D721Med (cell line): ENCODE data around the gene TIAM2.

Experiments used
- DNase-seq: peaks from one replicate; pipeline ENCODE4 v3.0.0; 2011; ENCODE audit warnings: low spot score; ENCODE audit not compliant: insufficient read length
- FAIRE-seq: peaks from 2 replicates; lab custom pipeline; 2011; peaks lifted over from hg19 to GRCh38; lab: Jason Lieb, UNC
- TF ChIP-seq, protein P1 (sequence below): IDR thresholded peaks from 2 replicates; pipeline ENCODE4 v1.5.1; 2012; ENCODE audit warnings: mild to moderate bottlenecking, control low read depth; ENCODE audit not compliant: insufficient read depth; ENCODE audit errors: missing control alignments

Gene TIAM2

DNA sequence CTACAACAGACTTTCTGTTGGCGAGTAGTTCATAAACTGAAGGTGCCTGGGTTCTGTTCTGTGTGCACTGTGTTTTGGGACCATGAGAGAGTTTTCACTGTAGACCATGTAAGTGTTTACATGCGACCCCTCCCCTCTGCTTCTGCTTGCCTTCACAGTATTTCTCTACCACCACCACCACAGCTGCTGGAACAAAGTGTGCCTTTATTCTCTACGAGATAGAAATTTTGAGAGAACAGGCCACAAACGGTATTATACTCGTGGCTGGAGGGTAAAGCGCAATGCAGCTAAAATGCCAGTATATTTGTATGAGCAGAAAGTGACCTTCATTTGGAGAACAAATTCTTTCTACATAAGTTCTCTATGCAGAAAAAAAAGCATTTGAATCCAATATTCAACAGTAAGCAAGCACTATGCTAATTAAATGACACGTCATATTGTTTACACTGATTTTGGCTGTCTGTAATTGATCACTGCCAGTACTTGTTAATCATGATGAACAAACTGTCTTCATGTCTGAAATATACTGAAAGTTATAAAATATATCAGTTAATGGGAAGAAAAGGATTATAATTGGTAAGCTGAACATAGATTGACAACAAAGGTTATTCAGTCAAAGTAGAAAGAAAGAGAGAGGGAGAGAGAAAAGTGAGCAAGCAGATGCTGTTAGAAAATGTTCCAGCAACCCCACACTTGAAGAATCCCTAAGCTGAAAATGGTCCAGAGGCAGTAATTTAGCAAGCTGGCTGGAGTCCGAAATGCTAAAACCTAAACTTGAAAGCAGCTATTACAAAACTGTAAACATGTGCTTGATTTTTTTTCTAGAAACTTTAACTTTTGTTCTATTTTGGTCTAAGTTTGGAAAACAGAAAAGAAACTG is 277.5 kb downstream of the TIAM2 start:
- DNase-seq, result no peak
- TF ChIP-seq, protein P1, sequence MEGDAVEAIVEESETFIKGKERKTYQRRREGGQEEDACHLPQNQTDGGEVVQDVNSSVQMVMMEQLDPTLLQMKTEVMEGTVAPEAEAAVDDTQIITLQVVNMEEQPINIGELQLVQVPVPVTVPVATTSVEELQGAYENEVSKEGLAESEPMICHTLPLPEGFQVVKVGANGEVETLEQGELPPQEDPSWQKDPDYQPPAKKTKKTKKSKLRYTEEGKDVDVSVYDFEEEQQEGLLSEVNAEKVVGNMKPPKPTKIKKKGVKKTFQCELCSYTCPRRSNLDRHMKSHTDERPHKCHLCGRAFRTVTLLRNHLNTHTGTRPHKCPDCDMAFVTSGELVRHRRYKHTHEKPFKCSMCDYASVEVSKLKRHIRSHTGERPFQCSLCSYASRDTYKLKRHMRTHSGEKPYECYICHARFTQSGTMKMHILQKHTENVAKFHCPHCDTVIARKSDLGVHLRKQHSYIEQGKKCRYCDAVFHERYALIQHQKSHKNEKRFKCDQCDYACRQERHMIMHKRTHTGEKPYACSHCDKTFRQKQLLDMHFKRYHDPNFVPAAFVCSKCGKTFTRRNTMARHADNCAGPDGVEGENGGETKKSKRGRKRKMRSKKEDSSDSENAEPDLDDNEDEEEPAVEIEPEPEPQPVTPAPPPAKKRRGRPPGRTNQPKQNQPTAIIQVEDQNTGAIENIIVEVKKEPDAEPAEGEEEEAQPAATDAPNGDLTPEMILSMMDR, result no peak
- peak; percentile 90 for FAIRE-seq

DNA sequence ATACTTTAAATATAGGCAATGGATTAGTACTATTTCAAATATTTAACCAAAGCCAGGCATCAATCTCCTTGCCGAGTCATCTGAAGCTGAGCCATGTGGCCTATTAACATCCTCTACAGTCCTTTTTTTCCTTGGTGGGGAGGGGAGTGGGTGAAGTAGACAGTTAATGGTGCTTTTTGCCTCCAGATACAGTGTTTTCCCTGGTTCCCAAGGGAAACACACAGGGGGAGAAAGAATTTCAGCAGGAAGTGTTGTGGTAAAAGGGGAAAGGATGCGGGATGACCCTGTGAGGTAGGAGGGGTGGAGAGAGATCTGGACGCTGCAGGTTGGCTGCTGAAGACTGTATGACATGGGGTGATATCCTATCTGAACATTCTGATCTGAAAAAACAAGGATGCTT is 278.3 kb downstream of the TIAM2 start:
- FAIRE-seq (peak; percentile 16), DNase-seq (no peak)
- TF ChIP-seq, protein P1, result no peak

DNA sequence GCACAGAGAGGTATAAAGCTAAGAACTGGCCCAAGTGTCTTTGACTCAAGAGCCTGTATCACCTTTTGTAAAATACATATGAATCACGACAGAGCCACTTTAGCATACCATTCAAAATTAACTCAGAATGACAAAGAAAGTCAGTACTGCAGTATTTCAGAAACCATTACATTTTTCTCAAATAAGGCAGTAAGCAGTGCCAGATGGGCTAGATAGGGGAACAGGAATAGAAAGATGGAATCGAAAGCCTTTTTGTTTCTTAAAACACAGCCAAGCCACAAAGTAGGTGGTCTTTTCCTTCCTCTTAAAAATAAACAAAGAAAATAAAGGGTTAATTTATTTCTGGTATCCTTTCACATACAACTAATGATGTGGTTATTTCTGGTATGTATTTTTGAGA is 279.0 kb downstream of the TIAM2 start:
- TF ChIP-seq, protein P1, result no peak
- DNase-seq, result no peak
- FAIRE-seq, result no peak

DNA sequence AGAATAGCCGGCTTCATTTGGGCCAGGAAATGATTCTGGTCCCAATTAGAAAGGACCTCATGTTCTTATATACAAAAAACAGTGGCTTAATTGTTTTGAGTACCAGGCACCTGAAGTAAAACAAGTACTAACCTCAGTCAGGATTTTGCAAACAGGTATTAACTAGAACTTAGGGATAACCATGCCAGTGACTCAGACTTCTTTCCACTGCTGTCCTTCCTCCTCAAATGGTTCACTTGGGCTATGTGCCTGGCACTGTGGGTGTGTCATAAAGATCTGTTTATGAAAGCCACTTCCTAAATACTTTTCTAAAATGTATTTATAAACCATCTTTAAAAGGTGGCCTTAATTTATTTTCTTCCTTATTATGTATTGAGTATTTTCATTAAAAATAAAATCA is 279.4 kb downstream of the TIAM2 start:
- FAIRE-seq (no peak), DNase-seq (no peak)
- TF ChIP-seq, protein P1, result no peak

DNA sequence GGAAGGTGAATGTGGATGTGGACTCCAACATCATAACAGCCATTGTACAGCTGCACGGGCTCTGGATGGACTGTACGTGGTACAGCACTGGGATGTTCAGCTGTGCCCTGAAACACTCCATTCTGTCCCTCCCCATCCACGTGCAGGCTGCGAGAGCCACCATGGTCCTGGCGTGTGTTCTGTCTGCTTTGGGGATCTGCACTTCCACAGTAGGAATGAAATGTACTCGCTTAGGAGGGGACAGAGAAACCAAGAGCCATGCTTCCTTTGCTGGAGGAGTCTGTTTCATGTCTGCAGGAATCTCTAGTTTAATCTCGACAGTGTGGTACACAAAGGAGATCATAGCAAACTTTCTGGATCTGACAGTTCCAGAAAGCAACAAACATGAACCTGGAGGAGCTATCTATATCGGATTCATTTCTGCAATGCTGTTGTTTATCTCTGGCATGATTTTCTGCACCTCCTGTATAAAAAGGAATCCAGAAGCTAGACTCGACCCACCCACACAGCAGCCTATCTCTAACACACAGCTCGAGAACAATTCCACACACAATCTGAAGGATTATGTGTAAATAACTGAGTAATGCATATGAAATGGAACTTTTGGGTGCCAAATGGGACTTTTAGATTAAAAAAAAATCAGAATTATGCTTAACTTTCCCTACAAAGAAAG is 280.8 kb downstream of the TIAM2 start:
- DNase-seq (no peak), FAIRE-seq (no peak)
- TF ChIP-seq, protein P1, result no peak

DNA sequence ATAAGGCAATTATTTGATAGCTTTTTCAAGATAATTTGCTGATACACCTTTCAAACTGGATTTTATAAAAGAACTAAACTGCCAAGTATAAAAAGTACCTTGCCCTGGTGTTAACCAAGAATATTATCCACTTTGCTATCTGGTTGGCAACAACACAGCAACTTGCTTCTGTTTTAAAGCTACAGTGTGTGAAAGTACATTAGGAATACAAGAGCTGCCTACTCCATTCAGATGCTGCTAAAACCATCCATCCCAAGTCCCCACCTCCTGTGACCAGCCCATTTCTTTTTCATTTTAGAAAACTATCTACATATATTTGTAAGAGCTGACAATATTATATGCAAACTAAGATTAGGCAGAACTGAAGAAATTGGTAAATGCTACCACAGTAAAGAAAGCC is 281.5 kb downstream of the TIAM2 start:
- no peak for DNase-seq
- no peak for FAIRE-seq
- TF ChIP-seq, protein P1, result no peak
